Panc1 (cell line): ENCODE results near the gene TRIM15.

Experiments
- POLR2AphosphoS5 ChIP-seq: IDR thresholded peaks from 2 replicates; pipeline ENCODE4 v1.6.1; 2012; ENCODE audit warnings: mild to moderate bottlenecking, low read depth, low read length, moderate library complexity
- SIN3A ChIP-seq: IDR thresholded peaks from 2 replicates; pipeline ENCODE4 v1.6.1; 2012; ENCODE audit warnings: low read depth, mild to moderate bottlenecking, low read length, moderate library complexity, borderline replicate concordance; ENCODE audit not compliant: insufficient read depth
- TF ChIP-seq, protein P1 (sequence below): fragments of 450-650 bp; IDR thresholded peaks from 2 replicates; pipeline ENCODE4 v1.5.1; 2017; ENCODE audit warnings: mild to moderate bottlenecking

- TF ChIP-seq POLR2AphosphoS5 (no peak), SIN3A (no peak)
- TF ChIP-seq, protein P1, sequence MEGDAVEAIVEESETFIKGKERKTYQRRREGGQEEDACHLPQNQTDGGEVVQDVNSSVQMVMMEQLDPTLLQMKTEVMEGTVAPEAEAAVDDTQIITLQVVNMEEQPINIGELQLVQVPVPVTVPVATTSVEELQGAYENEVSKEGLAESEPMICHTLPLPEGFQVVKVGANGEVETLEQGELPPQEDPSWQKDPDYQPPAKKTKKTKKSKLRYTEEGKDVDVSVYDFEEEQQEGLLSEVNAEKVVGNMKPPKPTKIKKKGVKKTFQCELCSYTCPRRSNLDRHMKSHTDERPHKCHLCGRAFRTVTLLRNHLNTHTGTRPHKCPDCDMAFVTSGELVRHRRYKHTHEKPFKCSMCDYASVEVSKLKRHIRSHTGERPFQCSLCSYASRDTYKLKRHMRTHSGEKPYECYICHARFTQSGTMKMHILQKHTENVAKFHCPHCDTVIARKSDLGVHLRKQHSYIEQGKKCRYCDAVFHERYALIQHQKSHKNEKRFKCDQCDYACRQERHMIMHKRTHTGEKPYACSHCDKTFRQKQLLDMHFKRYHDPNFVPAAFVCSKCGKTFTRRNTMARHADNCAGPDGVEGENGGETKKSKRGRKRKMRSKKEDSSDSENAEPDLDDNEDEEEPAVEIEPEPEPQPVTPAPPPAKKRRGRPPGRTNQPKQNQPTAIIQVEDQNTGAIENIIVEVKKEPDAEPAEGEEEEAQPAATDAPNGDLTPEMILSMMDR: no peak
Observed at GRCh38 chr6:30145818-30146217, 17.5 kb upstream of the TRIM15 start.
